NOMO-1 treated with dmso at 0.1 percent for 144 hours (cell line): ENCODE measurements around the gene CES3.
"Not testable (repeated sequence)": the region's sequence is repeated elsewhere in the genome, so short reads cannot be mapped to it uniquely, and the experiment has no call there.

ENCODE experiments used
- DNase-seq: peaks from one replicate; lab custom pipeline; 2025; ENCODE audit not compliant: unreplicated experiment; lab: John Stamatoyannopoulos, UW

Gene CES3

GRCh38 chr16:66964049-66964448, 3.0 kb downstream of the CES3 start:
- DNase-seq: no peak

- no peak for DNase-seq
These were observed 7.8 kb downstream of the CES3 start for GRCh38 chr16:66968847-66969246.

GRCh38 chr16:66970775-66971720, 10.0 kb downstream of the CES3 start:
- DNase-seq: no peak

GRCh38 chr16:66972983-66973382, 11.9 kb downstream of the CES3 start:
- no peak for DNase-seq

- DNase-seq: no peak
These were observed 12.7 kb downstream of the CES3 start for GRCh38 chr16:66973716-66974115.

GRCh38 chr16:66974156-66974931, 13.3 kb downstream of the CES3 start:
- not testable (repeated sequence) for DNase-seq

- DNase-seq: not testable (repeated sequence)
These were observed 13.8 kb downstream of the CES3 start for GRCh38 chr16:66974932-66975246.

GRCh38 chr16:66975302-66975893, 14.3 kb downstream of the CES3 start:
- DNase-seq: no peak

GRCh38 chr16:66976746-66977145, 15.7 kb downstream of the CES3 start:
- no peak for DNase-seq

- DNase-seq: peak; percentile 76
These were observed 16.5 kb downstream of the CES3 start for GRCh38 chr16:66977341-66978113.

- DNase-seq: no peak
These were observed 18.1 kb downstream of the CES3 start for GRCh38 chr16:66979011-66979717.

GRCh38 chr16:66983033-66983432, 22.0 kb downstream of the CES3 start:
- DNase-seq: no peak

- DNase-seq: no peak
These were observed 23.8 kb downstream of the CES3 start for GRCh38 chr16:66984892-66985311.

- DNase-seq: no peak
These were observed 25.5 kb downstream of the CES3 start for GRCh38 chr16:66986559-66986958.

GRCh38 chr16:66988197-66988788, 27.2 kb downstream of the CES3 start, which contains the start of gene CES4A:
Gene CES4A (plus strand): TSS chr16:66988589. CDS start chr16:66988773, 184 bp downstream.
- no peak for DNase-seq

- DNase-seq: no peak
These were observed 30.5 kb downstream of the CES3 start for GRCh38 chr16:66991545-66992077.

GRCh38 chr16:66993558-66993957, 32.5 kb downstream of the CES3 start:
- not testable (repeated sequence) for DNase-seq

GRCh38 chr16:66996324-66996982, 35.4 kb downstream of the CES3 start:
- DNase-seq: no peak

- no peak for DNase-seq
These were observed 35.9 kb downstream of the CES3 start for GRCh38 chr16:66996983-66997358.
